Vagina (tissue), 2 donors: ENCODE results near the gene RNPEPL1.

ENCODE experiments used
- CTCF ChIP-seq, 3 experiments: fragments of 450-650 bp in 2 of 3; fragments of 200-600 bp in 1 of 3; sonication (generic) in 1 of 3; IDR thresholded peaks; one replicate each; pipeline ENCODE4 v1.5.1; 2017 to 2019; ENCODE audit warnings: antibody characterized with exemption in 3 of 3, mild to moderate bottlenecking in 2 of 3, moderate library complexity in 2 of 3
- POLR2A ChIP-seq, 2 donors: fragments of 450-650 bp; IDR thresholded peaks; one replicate each; pipeline ENCODE4 v1.6.1; 2017; ENCODE audit warnings: antibody characterized with exemption in 2 of 2, mild to moderate bottlenecking in 2 of 2, moderate library complexity in 2 of 2
- POLR2AphosphoS5 ChIP-seq, 2 donors: sonication (generic); formaldehyde crosslinking; IDR thresholded peaks; one replicate each; pipeline ENCODE4 v1.9.0; 2017; ENCODE audit warnings: antibody characterized with exemption in 2 of 2, mild to moderate bottlenecking in 2 of 2, low read depth in 1 of 2; ENCODE audit not compliant: insufficient read depth in 1 of 2

GRCh38 chr2:240563951-240564560 lies 4.2 kb upstream of the RNPEPL1 start:
- TF ChIP-seq POLR2AphosphoS5 (IDR thresholded peaks at IDR 0.05; ENCODE audit: insufficient read depth in 1 of 2, low read depth in 1 of 2): no peak
- no peak for TF ChIP-seq CTCF (IDR thresholded peaks at IDR 0.05)
- TF ChIP-seq POLR2A (IDR thresholded peaks at IDR 0.05): no peak
